ENCODE data around the gene PER1. TPM values are rescaled to one million over a fixed set of nuclear protein-coding genes. Genes with fewer than 3 reads are reported as not detected.

PER1 gene
- total and polyA plus RNA-seq, 9 of the 15 experiments (the other 6 are each of a cell fraction or from before 2014, with no cell fraction given) = 0.13 to 26.0 (median 3.4) TPM

DNA sequence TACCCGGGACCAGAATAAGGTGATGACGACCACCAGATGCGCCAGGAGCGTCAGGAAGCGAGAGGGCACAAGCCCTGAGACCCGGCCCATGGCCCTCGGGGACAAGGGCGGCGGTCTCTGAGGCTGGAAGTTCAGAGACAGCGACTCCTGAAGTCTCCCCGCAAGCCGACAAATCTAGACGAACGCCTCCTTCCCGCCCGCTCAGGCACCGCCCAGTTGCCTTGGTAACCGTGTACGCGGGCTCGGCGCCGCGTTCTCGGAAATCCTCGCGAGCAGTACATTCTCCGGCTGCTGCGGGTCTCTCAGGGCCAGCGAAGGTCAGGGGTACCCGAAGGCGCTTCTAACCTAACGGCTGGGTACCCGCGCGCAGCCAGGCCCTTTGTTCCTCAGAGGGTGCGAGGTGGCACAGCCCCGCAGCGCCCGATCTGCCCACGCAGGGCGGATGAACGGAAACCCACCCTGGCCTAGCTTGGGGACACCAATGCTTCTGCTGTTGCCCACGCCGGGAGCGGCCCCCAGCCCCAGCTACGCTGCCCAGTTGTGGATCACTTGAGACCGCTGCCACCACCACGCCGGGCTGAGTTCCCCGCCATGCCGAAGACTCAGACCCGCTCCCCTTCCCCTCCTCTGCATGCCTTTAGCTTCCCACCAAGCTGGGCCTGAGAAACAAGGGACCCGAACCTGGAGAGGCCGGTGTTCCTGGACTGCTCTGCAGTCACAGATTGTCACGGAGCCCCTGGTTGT lies 24.2 kb upstream of the PER1 start, which contains the start of gene TMEM107 (continued):
- TF ChIP-seq, protein P1, sequence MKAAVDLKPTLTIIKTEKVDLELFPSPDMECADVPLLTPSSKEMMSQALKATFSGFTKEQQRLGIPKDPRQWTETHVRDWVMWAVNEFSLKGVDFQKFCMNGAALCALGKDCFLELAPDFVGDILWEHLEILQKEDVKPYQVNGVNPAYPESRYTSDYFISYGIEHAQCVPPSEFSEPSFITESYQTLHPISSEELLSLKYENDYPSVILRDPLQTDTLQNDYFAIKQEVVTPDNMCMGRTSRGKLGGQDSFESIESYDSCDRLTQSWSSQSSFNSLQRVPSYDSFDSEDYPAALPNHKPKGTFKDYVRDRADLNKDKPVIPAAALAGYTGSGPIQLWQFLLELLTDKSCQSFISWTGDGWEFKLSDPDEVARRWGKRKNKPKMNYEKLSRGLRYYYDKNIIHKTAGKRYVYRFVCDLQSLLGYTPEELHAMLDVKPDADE (conservative IDR thresholded peaks at IDR 0.05; ENCODE audit: control insufficient read depth, low read depth, low read length) = 0 out of 2 replicates have a peak, but pooled peaks have one; percentile 29
- TF ChIP-seq FOSL1 (tag; conservative IDR thresholded peaks at IDR 0.05) = no peak
- no peak for TF ChIP-seq ETV6 (IDR thresholded peaks at IDR 0.05; ENCODE audit: borderline replicate concordance in 1 of 2, low read depth in 2 of 2, low read length in 1 of 2)
- TF ChIP-seq ETV6 (CRISPR knock-in tag; IDR thresholded peaks at IDR 0.05; ENCODE audit: borderline replicate concordance) = no peak
- peak; percentile 96 for TF ChIP-seq CHD2 (IDR thresholded peaks at IDR 0.05; ENCODE audit: low read depth, low read length)
- 0 out of 2 replicates have a peak, but pooled peaks have one; percentile 24 for TF ChIP-seq POLR2AphosphoS5 (IDR thresholded peaks at IDR 0.05; ENCODE audit: control insufficient read depth, insufficient read depth, low read depth, low read length)
- no peak for TF ChIP-seq CBX2 (IDR thresholded peaks at IDR 0.05; ENCODE audit: insufficient read depth, low read length, poor library complexity, severe bottlenecking)

DNA sequence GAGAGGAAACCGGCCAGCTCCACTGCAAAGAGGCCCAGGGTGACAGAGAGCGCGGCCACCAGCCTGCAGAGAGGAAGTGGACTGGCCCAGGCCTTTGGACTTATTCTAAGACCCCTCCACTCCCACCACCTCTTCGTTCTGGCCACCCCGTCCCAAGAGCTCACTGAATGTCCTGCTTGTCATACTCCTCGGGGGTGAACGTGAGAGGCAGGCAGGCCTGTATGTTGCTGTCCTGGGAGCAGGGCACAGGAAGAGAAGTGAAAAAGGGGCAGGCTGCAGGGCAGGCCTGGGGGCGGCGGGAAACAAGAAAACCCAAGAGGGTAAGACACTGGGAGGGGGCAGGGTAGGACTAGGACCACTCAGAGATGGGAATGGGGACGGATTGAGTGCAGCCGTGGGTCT lies 23.6 kb upstream of the PER1 start:
- H3K9ac ChIP-seq (ENCODE audit: insufficient read depth in 1 of 2, low read depth in 2 of 2, low read length in 2 of 2) = peak overlapping the region; percentile 75 to 95
- H3K36me3 ChIP-seq (ENCODE audit: control insufficient read depth, insufficient read depth, low read length) = no peaks in the 10 kb centered on the region
- no peaks in the 10 kb centered on the region for H3K9me3 ChIP-seq (replicated peaks; ENCODE audit: control insufficient read depth, insufficient read depth, low read depth, low read length)
- DNase-seq (ENCODE audit: extremely low read depth in 1 of 4, low spot score in 3 of 4) (no peak), FAIRE-seq (no peak), ATAC-seq (peak; percentile 22)
- CTCF ChIA-PET (ENCODE audit: low intra/inter-chr PET ratio) = no interaction called here
- 5% methylated on average over 9 of the region's 11 CpGs for WGBS (ENCODE audit: insufficient coverage, low coverage, missing lambda C conversion rate)
- peak overlapping the region; percentile 88 for H3K4me2 ChIP-seq (ENCODE audit: insufficient read depth, low read length)
- peaks cover 23 to 46% of the 10 kb centered on the region in 2 experiments; a peak in 4 of 5 replicates for H3K4me1 ChIP-seq (replicated peaks in 1 of 2; ENCODE audit: control insufficient read depth in 2 of 2, insufficient read depth in 2 of 2, low read length in 2 of 2)
- H3K27me3 ChIP-seq (ENCODE audit: control insufficient read depth in 2 of 2, insufficient read depth in 2 of 2, low read length in 2 of 2) = no peaks in the 10 kb centered on the region
- no peaks in the 10 kb centered on the region; the same call in 1 of the 2 replicates for H4K20me1 ChIP-seq (replicated peaks; ENCODE audit: control insufficient read depth, insufficient read depth, low read length)
- H3K27ac ChIP-seq (ENCODE audit: extremely low read depth, low read depth, low read length) = peak overlapping the region; percentile 78
- in situ Hi-C loops (cut with MboI) = no loop called here
- POLR2A ChIA-PET = no interaction called here
- H3K79me2 ChIP-seq (ENCODE audit: control insufficient read depth, insufficient read depth, low read length) = peaks cover 10% of the 10 kb centered on the region
- intact Hi-C loops (cut with micrococcal nuclease) = no loop called here
- peak overlapping the region; percentile 54 for H3K4me3 ChIP-seq
- peak overlapping the region; percentile 93 for H2AFZ ChIP-seq (ENCODE audit: low read depth, low read length)
- BruUV-seq (replicated peaks) = no TSS peak
- no peaks in the 10 kb centered on the region for H3K9me1 ChIP-seq (ENCODE audit: control insufficient read depth, insufficient read depth, low read length)
- TF ChIP-seq BRD9 (IDR thresholded peaks at IDR 0.05; ENCODE audit: low read depth, partially characterized antibody) (peak; percentile 15), CBFB (CRISPR knock-in tag; IDR thresholded peaks at IDR 0.05) (peak; percentile 37; the same call in 1 of the 2 replicates), ZFX (CRISPR knock-in tag; IDR thresholded peaks at IDR 0.05) (peak; percentile 12; the same call in 1 of the 2 replicates), ATF7 (IDR thresholded peaks at IDR 0.05) (peak; percentile 17; the same call in 1 of the 2 replicates), ZNF124 (CRISPR knock-in tag; IDR thresholded peaks at IDR 0.05) (no peak), HDAC1 (IDR thresholded peaks at IDR 0.05) (peak in 1 of 2 experiments; percentile 33; a peak in 1 of 4 replicates), TAF15 (IDR thresholded peaks at IDR 0.05; ENCODE audit: low read depth, low read length) (no peak), SPI1 (IDR thresholded peaks at IDR 0.05; ENCODE audit: borderline replicate concordance, low read depth, low read length) (peak; percentile 75)
- TF ChIP-seq, protein P2, sequence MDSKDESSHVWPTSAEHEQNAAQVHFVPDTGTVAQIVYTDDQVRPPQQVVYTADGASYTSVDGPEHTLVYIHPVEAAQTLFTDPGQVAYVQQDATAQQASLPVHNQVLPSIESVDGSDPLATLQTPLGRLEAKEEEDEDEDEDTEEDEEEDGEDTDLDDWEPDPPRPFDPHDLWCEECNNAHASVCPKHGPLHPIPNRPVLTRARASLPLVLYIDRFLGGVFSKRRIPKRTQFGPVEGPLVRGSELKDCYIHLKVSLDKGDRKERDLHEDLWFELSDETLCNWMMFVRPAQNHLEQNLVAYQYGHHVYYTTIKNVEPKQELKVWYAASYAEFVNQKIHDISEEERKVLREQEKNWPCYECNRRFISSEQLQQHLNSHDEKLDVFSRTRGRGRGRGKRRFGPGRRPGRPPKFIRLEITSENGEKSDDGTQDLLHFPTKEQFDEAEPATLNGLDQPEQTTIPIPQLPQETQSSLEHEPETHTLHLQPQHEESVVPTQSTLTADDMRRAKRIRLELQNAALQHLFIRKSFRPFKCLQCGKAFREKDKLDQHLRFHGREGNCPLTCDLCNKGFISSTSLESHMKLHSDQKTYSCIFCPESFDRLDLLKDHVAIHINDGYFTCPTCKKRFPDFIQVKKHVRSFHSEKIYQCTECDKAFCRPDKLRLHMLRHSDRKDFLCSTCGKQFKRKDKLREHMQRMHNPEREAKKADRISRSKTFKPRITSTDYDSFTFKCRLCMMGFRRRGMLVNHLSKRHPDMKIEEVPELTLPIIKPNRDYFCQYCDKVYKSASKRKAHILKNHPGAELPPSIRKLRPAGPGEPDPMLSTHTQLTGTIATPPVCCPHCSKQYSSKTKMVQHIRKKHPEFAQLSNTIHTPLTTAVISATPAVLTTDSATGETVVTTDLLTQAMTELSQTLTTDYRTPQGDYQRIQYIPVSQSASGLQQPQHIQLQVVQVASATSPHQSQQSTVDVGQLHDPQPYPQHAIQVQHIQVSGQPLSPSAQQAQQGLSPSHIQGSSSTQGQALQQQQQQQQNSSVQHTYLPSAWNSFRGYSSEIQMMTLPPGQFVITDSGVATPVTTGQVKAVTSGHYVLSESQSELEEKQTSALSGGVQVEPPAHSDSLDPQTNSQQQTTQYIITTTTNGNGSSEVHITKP (IDR thresholded peaks at IDR 0.05; ENCODE audit: partially characterized antibody) = peak; percentile 91

All from K562 (cell line).